Thymus (tissue), 14 donors: ENCODE measurements around the gene MRPL49. TPM values are rescaled to one million over a fixed set of nuclear protein-coding genes. Genes with fewer than 3 reads are reported as not detected.

ENCODE experiments used
- DNase-seq, 9 donors: peaks; one replicate each; pipeline ENCODE4 v3.0.0-alpha.2; 2013; ENCODE audit warnings: low spot score in 9 of 9, low read depth in 6 of 9, missing footprints in 1 of 9
- H3K27ac ChIP-seq, 2 donors: one replicate each; pipeline ENCODE4 v1.5.1; 2013; ENCODE audit warnings: control low read depth in 1 of 2, low read depth in 1 of 2, low read length in 1 of 2, mild to moderate bottlenecking in 1 of 2, moderate library complexity in 1 of 2
- H3K27me3 ChIP-seq, 2 donors: one replicate each; pipeline ENCODE4 v1.5.1; 2013; ENCODE audit warnings: low read length in 1 of 2; ENCODE audit not compliant: control insufficient read depth in 2 of 2, insufficient read depth in 1 of 2
- H3K36me3 ChIP-seq, 2 donors: one replicate each; pipeline ENCODE4 v1.5.1; 2013; ENCODE audit warnings: low read length in 1 of 2, mild to moderate bottlenecking in 1 of 2, moderate library complexity in 1 of 2; ENCODE audit not compliant: control insufficient read depth in 2 of 2, insufficient read depth in 2 of 2
- H3K4me1 ChIP-seq, 2 donors: one replicate each; pipeline ENCODE4 v1.5.1; 2013; ENCODE audit warnings: low read length in 2 of 2; ENCODE audit not compliant: control insufficient read depth in 2 of 2, insufficient read depth in 2 of 2
- H3K4me3 ChIP-seq, 2 donors: one replicate each; pipeline ENCODE4 v1.5.1; 2013; ENCODE audit warnings: low read length in 2 of 2, control low read depth in 1 of 2, mild to moderate bottlenecking in 1 of 2
- H3K9me3 ChIP-seq, 2 donors: one replicate each; pipeline ENCODE4 v1.5.1; 2013; ENCODE audit warnings: low read length in 1 of 2, mild to moderate bottlenecking in 1 of 2; ENCODE audit not compliant: control insufficient read depth in 2 of 2, insufficient read depth in 1 of 2
- WGBS: extraction: QIAGEN DNeasy Blood & Tissue Kit; methylation state at CpG from one replicate; pipeline ENCODE4 v1.1.7; 2013; 5-methylcytosine and 5-hydroxymethylcytosine counted together
- long read RNA-seq, 10 donors: transcript quantifications; one replicate each; lab custom pipeline, GENCODE V29; 2026
- polyA plus RNA-seq: library from polyadenylated mRNA; stranded (reverse); fragments of 200-250 nt; gene quantifications from one replicate; pipeline ENCODE4 v1.2.3, GENCODE V29; 2013
- total RNA-seq: library from RNA; stranded (reverse); fragments of 120-200 nt; gene quantifications from one replicate; pipeline ENCODE4 v1.2.4, GENCODE V29; 2013
- donor health status: healthy.

Gene MRPL49
- total RNA-seq (42.3 TPM), polyA plus RNA-seq (36.2 TPM)
- long read RNA-seq, donor 1, transcript MRPL49-201 (4 exons, 2,019 nt): major isoform, 8 of 16 reads
- long read RNA-seq, donor 1, partial matches to known transcripts: 8 of 16 reads
- long read RNA-seq, donor 1, other reads (novel, unspliced or antisense): 0 of 16 reads
- long read RNA-seq, donor 2: 0 reads
- long read RNA-seq, donor 3, transcript MRPL49-201 (4 exons, 2,019 nt): major isoform, 23 of 24 reads
- long read RNA-seq, donor 3, partial matches to known transcripts: 0 of 24 reads
- long read RNA-seq, donor 3, other reads (novel, unspliced or antisense): 0 of 24 reads
- long read RNA-seq, donor 4, transcript MRPL49-201 (4 exons, 2,019 nt): major isoform, 9 of 10 reads
- long read RNA-seq, donor 4, partial matches to known transcripts: 0 of 10 reads
- long read RNA-seq, donor 4, other reads (novel, unspliced or antisense): 0 of 10 reads
- long read RNA-seq, donor 5, transcript MRPL49-201 (4 exons, 2,019 nt): major isoform, 37 of 41 reads
- long read RNA-seq, donor 5, partial matches to known transcripts: 0 of 41 reads
- long read RNA-seq, donor 5, other reads (novel, unspliced or antisense): 0 of 41 reads
- long read RNA-seq, donor 6, transcript MRPL49-201 (4 exons, 2,019 nt): major isoform, 6 of 7 reads
- long read RNA-seq, donor 6, partial matches to known transcripts: 0 of 7 reads
- long read RNA-seq, donor 6, other reads (novel, unspliced or antisense): 0 of 7 reads
- long read RNA-seq, donor 7, transcript MRPL49-201 (4 exons, 2,019 nt): major isoform, 16 of 18 reads
- long read RNA-seq, donor 7, partial matches to known transcripts: 0 of 18 reads
- long read RNA-seq, donor 7, other reads (novel, unspliced or antisense): 0 of 18 reads
- long read RNA-seq, donor 8, transcript MRPL49-201 (4 exons, 2,019 nt): major isoform, 7 of 8 reads
- long read RNA-seq, donor 8, partial matches to known transcripts: 0 of 8 reads
- long read RNA-seq, donor 8, other reads (novel, unspliced or antisense): 0 of 8 reads
- long read RNA-seq, donor 9, transcript MRPL49-201 (4 exons, 2,019 nt): major isoform, 7 of 9 reads
- long read RNA-seq, donor 9, partial matches to known transcripts: 0 of 9 reads
- long read RNA-seq, donor 9, other reads (novel, unspliced or antisense): 0 of 9 reads
- long read RNA-seq, donor 10, transcript MRPL49-201 (4 exons, 2,019 nt): major isoform, 18 of 19 reads
- long read RNA-seq, donor 10, partial matches to known transcripts: 0 of 19 reads
- long read RNA-seq, donor 10, other reads (novel, unspliced or antisense): 0 of 19 reads

DNA sequence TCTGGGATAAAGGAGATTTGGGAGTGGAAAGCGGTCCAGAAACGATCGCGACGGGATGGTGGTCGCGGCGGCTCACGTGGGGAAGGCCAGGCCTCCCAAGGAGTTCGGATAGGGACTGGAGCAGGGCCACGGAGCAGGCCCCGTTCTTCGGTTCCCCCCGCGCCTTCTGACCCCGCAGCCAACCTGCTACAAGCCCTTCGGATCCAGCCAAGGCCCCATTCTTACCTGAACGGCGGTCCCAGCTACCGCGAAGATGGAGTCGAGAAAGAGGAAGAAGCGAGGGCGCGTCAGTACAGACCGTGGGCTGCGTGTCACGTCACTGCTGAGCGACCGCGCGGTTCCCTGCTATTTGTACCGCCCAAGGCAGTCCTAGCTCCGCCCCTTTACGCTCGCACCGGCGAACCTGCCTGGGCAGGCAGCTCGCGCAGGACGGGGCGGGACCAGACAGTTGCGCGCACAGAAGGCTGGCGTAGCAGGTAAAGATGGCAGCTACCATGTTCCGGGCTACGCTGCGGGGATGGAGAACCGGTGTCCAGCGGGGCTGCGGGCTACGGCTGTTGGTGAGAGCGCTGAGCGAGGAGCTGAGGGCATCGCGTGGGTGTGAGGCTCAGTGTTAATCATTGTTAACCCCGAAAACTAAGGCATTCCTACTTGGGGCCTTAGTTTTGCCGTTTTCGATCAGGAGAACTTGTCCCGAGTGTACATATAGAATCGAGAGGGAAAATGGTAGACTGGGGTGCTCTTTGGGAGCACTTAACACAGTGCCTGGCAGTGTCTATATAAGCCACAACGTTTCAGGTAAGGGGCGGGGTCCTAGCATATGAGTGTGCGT is at the start of gene MRPL49, which contains the start of gene FAU:
TSS of gene MRPL49 (plus strand) at position 457 of the 832 bp plus-strand sequence. CDS start at position 483, 26 bp downstream.
TSS of gene FAU (minus strand) at position 270 of the 832 bp plus-strand sequence. CDS start 321 bp downstream, outside the sequence.
- WGBS: under 1% methylated on average over 64 of the region's 64 CpGs
- Histone ChIP-seq H3K9me3 (peaks cover 0 to under 1% of the 10 kb centered on the region in 2 donors), H3K4me3 (peak within 1 kb of the TSS; percentile 71 to 81), H3K27me3 (no peaks in the 10 kb centered on the region), H3K36me3 (peaks cover 49 to 65% of the 10 kb centered on the region in 2 donors), H3K4me1 (peaks cover 10 to 26% of the 10 kb centered on the region in 2 donors), H3K27ac (peak within 1 kb of the TSS; percentile 92 to 93)
- peak; percentile 96 to 99 (median 98) for DNase-seq

DNA sequence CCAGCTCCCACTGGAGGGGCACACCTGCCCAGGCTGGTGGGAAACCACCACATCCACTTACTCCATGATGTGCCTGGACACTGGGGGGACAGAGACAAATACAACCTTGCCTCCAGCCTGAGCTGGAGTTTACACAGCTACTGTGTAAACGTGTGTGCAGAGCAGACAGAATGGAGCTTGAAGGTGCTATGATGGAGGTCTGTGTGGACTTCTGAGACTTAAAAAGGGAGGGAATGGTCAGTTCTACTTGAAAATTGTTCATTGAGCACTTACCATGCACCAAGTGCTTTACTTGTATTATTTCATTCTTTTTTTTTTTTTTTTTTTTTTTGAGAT is 49.5 kb upstream of the MRPL49 start:
- Histone ChIP-seq H3K27me3 (no peaks in the 10 kb centered on the region), H3K4me1 (peaks cover 0 to under 1% of the 10 kb centered on the region in 2 donors), H3K9me3 (no peaks in the 10 kb centered on the region), H3K36me3 (peaks cover 17 to 18% of the 10 kb centered on the region in 2 donors), H3K4me3 (no peak overlapping the region), H3K27ac (no peak overlapping the region)
- no peak for DNase-seq
- WGBS: 92% methylated on average over 1 of the region's 1 CpG

DNA sequence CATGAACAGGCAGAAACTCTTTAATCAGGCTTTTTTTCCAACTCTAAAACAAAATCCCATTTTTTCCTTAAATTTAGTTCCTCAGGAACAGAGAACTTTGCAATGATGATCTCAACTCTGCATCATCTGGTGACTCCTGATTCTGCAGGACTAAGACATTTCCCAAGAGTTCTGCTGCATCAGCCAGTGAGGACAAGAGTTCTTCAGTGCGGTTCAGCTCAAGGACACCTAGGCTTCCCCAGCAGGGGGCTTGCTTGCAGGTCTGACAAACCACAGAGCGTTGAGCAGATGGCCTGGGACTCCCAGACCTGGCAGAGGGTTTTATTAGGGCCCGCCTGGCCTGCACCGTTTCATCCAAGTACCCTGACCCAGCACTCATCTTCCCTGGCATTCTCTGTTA is 44.7 kb upstream of the MRPL49 start:
- WGBS: 98% methylated on average over 4 of the region's 4 CpGs
- H3K4me1 ChIP-seq: peaks cover 0 to 18% of the 10 kb centered on the region in 2 donors

DNA sequence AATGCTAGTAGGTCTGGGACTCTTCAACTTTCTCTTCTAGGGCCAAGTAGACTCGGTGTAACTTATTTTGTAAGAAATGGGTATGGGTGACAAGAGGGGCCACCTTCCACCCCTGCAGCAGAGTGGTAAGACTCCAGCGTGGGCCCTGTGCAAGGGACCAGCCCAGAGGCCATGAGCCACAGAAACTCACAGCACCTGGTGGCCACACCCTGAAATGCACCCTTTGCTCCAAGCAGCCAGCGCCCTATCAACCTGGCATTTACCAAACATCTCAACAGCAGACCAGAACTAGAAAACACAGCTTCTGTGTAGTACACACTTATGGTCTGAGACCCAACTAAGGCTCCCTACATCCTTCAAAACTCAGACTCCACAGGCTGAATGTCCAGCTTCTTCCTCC is 44.0 kb upstream of the MRPL49 start:
- peak overlapping the region in 1 of 2 donors; percentile 3 for H3K27ac ChIP-seq
- no peaks in the 10 kb centered on the region for H3K9me3 ChIP-seq
- H3K36me3 ChIP-seq: peaks cover 34 to 55% of the 10 kb centered on the region in 2 donors
- peaks cover 1 to 24% of the 10 kb centered on the region in 2 donors for H3K4me1 ChIP-seq
- H3K4me3 ChIP-seq: no peak overlapping the region
- DNase-seq: peak in 8 of 9 donors; percentile 37 to 80 (median 54)
- 67% methylated on average over 3 of the region's 3 CpGs for WGBS
- no peaks in the 10 kb centered on the region for H3K27me3 ChIP-seq

More for the DNA sequence above, 44.7 kb upstream of the MRPL49 start:
- Histone ChIP-seq H3K4me3 (no peak overlapping the region), H3K9me3 (no peaks in the 10 kb centered on the region), H3K27ac (no peak overlapping the region), H3K36me3 (peaks cover 34 to 51% of the 10 kb centered on the region in 2 donors), H3K27me3 (no peaks in the 10 kb centered on the region)
- no peak for DNase-seq

DNA sequence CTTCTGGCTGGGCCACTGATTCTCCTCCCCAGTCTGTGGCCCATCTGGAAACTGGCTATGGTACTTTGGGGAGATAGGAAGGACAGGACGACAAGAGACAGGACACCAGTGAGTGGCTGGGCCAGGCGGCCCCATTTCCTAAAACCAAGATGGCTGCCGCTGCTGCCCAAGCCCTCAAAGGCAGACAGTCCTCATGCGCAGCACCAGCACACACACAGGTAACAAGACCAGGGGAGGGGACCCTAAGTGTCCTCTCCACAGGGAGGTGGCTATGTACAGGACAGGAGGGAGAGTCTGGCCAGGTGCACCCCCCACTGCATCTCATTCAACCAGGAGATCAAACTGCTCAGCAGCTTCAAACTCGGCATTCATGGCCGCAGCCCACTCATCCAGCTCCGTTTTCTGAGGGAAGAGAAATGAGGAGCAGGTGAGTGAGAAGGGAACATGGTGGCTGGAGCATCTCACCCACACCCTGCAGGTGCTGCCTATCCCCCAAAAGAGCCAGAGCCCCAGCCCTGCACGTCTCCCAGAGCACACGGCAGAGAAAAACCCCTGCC is 43.3 kb upstream of the MRPL49 start:
- H3K36me3 ChIP-seq: peaks cover 34 to 55% of the 10 kb centered on the region in 2 donors
- H3K4me3 ChIP-seq: no peak overlapping the region
- no peaks in the 10 kb centered on the region for H3K9me3 ChIP-seq
- peak overlapping the region in 1 of 2 donors; percentile 3 for H3K27ac ChIP-seq
- H3K4me1 ChIP-seq: peaks cover 7 to 30% of the 10 kb centered on the region in 2 donors
- no peaks in the 10 kb centered on the region for H3K27me3 ChIP-seq
- 98% methylated on average over 9 of the region's 9 CpGs for WGBS
- DNase-seq: no peak

DNA sequence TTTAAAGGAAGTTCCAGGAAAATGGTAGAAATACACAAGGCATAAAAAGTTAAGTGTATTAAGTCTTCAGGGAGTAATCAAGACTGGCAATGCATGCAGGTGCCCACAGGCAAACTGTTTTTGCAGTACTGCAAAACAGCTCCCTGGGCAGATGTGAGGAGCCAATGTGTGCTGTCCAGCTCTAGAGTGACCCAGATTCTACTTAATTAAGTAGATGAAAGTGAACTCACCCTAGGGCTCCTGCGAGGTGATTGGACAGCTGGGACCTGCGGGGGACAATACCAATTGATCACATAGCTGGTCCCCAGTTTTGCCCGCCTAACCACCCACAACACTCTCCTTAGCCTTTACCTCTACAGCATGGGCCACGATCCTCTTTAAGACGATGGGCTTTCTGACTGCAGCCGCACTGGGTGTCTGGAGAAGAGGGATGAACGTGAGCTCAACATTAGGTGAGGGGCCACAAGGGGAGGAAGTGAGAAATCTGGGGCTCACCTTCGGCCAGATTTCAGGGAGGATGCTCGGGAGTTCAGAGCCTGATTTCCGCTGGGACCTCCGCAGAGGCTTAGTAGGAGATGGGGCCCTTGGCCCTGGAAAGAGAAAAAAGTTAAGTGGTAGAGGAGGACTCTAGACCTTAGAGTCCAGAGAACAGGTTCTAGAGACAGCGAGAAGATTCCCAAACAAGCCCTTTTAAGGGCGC is 38.8 kb upstream of the MRPL49 start:
- DNase-seq: peak in 2 of 9 donors; percentile 6 to 21
- Histone ChIP-seq H3K27me3 (no peaks in the 10 kb centered on the region), H3K4me1 (peaks cover 14 to 40% of the 10 kb centered on the region in 2 donors), H3K4me3 (peak overlapping the region; percentile 73 to 98), H3K27ac (peak overlapping the region; percentile 49 to 86), H3K36me3 (peaks cover 47 to 67% of the 10 kb centered on the region in 2 donors), H3K9me3 (no peaks in the 10 kb centered on the region)
- 8% methylated on average over 13 of the region's 13 CpGs for WGBS

DNA sequence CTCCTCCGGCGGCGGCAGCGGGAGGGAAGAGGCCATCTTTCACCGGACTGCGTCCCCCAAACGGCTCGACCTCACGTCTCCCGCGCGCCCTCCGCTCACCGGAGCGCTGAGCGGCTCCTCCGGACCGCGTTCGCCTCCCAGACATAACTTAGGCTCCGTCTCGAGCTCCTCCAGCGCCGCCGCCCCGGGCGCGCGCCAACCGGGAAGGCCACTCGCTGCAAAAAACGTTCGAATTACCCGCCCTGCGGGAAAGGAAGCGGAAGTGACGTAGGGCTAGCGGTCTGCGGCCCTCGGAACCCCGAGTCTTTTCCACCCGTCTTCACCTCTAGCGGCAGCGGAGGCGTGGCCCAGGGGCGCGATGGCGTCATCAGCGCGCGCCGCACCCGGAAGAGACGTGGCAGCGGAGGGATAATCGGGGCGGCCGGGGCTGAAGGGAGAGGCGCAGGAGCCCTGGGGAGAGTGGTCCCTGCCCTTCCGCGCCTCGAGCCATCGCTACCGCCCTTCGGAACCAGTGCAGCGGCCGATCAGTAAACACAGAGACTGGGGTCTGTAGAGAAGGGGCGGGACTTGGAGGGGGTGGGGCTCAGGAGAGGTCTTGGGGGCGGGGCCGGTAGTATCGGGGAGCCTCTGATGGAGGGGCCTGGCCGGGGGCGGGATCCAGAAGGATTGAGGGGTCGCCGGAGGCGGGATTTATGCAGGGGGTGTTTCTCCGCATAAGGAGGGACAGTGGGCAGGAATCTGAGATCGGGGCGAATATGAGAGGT is 38.1 kb upstream of the MRPL49 start, which contains the start of the genes CDCA5 and ZFPL1:
TSS of gene CDCA5 (minus strand) at position 207 of the 764 bp plus-strand sequence. CDS start at position 145, 62 bp downstream.
TSS of gene ZFPL1 (plus strand) at position 389 of the 764 bp plus-strand sequence. CDS start 477 bp downstream, outside the sequence.
- peak within 1 kb of the TSS; percentile 86 to 94 for H3K27ac ChIP-seq
- DNase-seq: peak; percentile 83 to 98 (median 94)

More for the DNA sequence above, 38.1 kb upstream of the MRPL49 start, which contains the start of the genes CDCA5 and ZFPL1:
- Histone ChIP-seq H3K36me3 (peaks cover 48 to 69% of the 10 kb centered on the region in 2 donors), H3K27me3 (no peaks in the 10 kb centered on the region), H3K4me1 (peaks cover 14 to 33% of the 10 kb centered on the region in 2 donors), H3K4me3 (peak within 1 kb of the TSS; percentile 73 to 98), H3K9me3 (peaks cover 0 to 2% of the 10 kb centered on the region in 2 donors)
- under 1% methylated on average over 79 of the region's 79 CpGs for WGBS
